WERI-Rb-1 (cell line): ENCODE data around the gene SLC25A44.

ENCODE experiments used
- DNase-seq: peaks from one replicate; pipeline ENCODE4 v3.0.0-alpha.2; 2020
- H3K27ac ChIP-seq: fragments of 250-450 bp; sonication (Bioruptor Pico); 2 replicates; pipeline ENCODE4 v1.5.1; 2020; ENCODE audit warnings: mild to moderate bottlenecking, moderate library complexity
- H3K27me3 ChIP-seq: fragments of 250-450 bp; sonication (Bioruptor Pico); 2 replicates; pipeline ENCODE4 v1.5.1; 2021; ENCODE audit warnings: mild to moderate bottlenecking, low read depth, moderate library complexity; ENCODE audit not compliant: insufficient read depth, severe bottlenecking
- H3K36me3 ChIP-seq: fragments of 250-450 bp; sonication (Bioruptor Pico); 2 replicates; pipeline ENCODE4 v1.5.1; 2020; ENCODE audit warnings: mild to moderate bottlenecking, moderate library complexity
- H3K4me3 ChIP-seq: 2 replicates; pipeline ENCODE4 v1.5.1; 2011; ENCODE audit warnings: low read depth, mild to moderate bottlenecking, control low read depth, low read length
- H3K9me3 ChIP-seq: fragments of 250-450 bp; sonication (Bioruptor Pico); 2 replicates; pipeline ENCODE4 v1.5.1; 2021; ENCODE audit warnings: mild to moderate bottlenecking, moderate library complexity; ENCODE audit not compliant: severe bottlenecking
- TF ChIP-seq, protein P1 (sequence below): IDR thresholded peaks from 2 replicates; pipeline ENCODE4 v1.5.1; 2011; ENCODE audit warnings: low read depth, mild to moderate bottlenecking, control low read depth, inconsistent platforms, low read length

Gene SLC25A44

DNA sequence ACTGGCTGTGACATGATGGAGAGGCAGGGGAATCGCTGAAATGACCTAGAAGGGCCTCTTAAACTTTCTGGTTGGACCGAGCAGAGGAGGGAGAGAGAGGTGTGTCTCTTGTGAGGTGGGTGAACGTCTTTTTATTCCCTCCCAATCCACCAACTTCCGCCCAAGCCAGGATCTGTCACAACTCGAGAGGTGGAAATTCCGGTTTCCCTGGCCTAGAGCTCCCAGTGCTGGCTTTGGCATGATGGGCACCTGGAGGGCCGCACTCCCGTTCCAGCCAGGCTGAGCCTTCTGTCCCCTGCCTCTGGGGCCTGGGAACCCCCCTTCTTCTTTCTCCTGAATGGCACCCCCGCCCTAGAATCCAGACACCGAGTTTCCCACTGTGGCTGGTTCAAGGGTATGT is 40.5 kb upstream of the SLC25A44 start, which contains the start of gene SEMA4A:
SEMA4A (plus strand) TSS at position 224 of the 400 bp plus-strand sequence. CDS start 994 bp downstream, outside the sequence.
- TF ChIP-seq, protein P1, sequence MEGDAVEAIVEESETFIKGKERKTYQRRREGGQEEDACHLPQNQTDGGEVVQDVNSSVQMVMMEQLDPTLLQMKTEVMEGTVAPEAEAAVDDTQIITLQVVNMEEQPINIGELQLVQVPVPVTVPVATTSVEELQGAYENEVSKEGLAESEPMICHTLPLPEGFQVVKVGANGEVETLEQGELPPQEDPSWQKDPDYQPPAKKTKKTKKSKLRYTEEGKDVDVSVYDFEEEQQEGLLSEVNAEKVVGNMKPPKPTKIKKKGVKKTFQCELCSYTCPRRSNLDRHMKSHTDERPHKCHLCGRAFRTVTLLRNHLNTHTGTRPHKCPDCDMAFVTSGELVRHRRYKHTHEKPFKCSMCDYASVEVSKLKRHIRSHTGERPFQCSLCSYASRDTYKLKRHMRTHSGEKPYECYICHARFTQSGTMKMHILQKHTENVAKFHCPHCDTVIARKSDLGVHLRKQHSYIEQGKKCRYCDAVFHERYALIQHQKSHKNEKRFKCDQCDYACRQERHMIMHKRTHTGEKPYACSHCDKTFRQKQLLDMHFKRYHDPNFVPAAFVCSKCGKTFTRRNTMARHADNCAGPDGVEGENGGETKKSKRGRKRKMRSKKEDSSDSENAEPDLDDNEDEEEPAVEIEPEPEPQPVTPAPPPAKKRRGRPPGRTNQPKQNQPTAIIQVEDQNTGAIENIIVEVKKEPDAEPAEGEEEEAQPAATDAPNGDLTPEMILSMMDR: no peak
- Histone ChIP-seq H3K4me3 (no peak within 1 kb of the TSS), H3K27ac (no peak within 1 kb of the TSS), H3K9me3 (no peaks in the 10 kb centered on the region), H3K36me3 (no peaks in the 10 kb centered on the region), H3K27me3 (no peaks in the 10 kb centered on the region)
- DNase-seq: no peak

GRCh38 chr1:156154317-156154749 is 39.6 kb upstream of the SLC25A44 start:
- no peak overlapping the region for H3K4me3 ChIP-seq
- DNase-seq: no peak
- H3K27ac ChIP-seq: no peak overlapping the region
- TF ChIP-seq, protein P1: no peak
- no peaks in the 10 kb centered on the region for H3K9me3 ChIP-seq
- no peaks in the 10 kb centered on the region for H3K36me3 ChIP-seq
- H3K27me3 ChIP-seq: no peaks in the 10 kb centered on the region

DNA sequence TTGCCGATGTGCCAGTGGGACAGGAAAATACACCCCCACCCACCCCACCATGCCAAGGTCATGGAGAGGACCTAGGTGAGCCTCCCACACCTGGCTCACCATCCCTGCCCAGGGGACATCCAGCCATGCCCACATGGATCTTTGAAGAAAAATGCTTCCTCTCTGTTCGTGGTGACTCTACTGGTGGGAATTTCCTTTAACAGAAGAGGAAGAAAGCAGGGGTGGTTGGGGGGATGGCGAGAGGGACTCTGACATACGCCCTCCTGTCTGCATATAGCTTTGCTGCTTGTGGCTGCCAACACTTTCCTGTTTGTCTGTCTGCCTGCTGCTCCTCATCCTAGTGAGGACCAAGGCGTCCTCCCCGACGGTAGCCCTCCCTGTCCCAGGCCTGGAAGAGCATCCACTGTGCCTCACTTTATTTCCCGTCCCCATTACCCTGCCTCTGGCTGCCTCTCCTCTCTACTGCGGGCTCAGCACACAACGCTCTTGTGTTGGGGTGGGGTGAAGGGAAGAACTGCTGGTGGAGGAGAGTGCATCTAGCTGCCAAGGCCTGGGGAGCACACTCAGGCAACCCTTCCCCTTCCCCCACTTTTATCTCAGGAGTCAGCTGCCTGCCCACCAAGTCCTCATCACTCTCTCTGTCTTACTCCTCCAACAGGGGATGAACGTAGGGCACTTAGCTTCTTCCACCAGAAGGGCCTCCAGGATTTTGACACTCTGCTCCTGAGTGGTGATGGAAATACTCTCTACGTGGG is 38.0 kb upstream of the SLC25A44 start:
- no peak for DNase-seq

GRCh38 chr1:156157506-156157905 is 36.4 kb upstream of the SLC25A44 start:
- Histone ChIP-seq H3K9me3 (no peaks in the 10 kb centered on the region), H3K4me3 (no peak overlapping the region), H3K27ac (no peak overlapping the region), H3K36me3 (no peaks in the 10 kb centered on the region), H3K27me3 (no peaks in the 10 kb centered on the region)
- TF ChIP-seq, protein P1: no peak
- no peak for DNase-seq

More for the DNA sequence above, 38.0 kb upstream of the SLC25A44 start:
- no peaks in the 10 kb centered on the region for H3K36me3 ChIP-seq
- TF ChIP-seq, protein P1: no peak
- no peaks in the 10 kb centered on the region for H3K27me3 ChIP-seq
- H3K27ac ChIP-seq: no peak overlapping the region
- no peak overlapping the region for H3K4me3 ChIP-seq
- H3K9me3 ChIP-seq: no peaks in the 10 kb centered on the region

GRCh38 chr1:156157966-156158365 is 35.9 kb upstream of the SLC25A44 start:
- no peaks in the 10 kb centered on the region for H3K27me3 ChIP-seq
- H3K27ac ChIP-seq: no peak overlapping the region
- H3K4me3 ChIP-seq: no peak overlapping the region
- DNase-seq: no peak
- no peaks in the 10 kb centered on the region for H3K36me3 ChIP-seq
- TF ChIP-seq, protein P1: no peak
- H3K9me3 ChIP-seq: no peaks in the 10 kb centered on the region
